ENCODE data around the gene RASA2.

GRCh38 chr3:141600331-141600730 lies 113.5 kb downstream of the RASA2 start:
- TF ChIP-seq POLR2AphosphoS5 (IDR thresholded peaks at IDR 0.05) (no peak), CTCF (IDR thresholded peaks at IDR 0.05; ENCODE audit: poor library complexity, severe bottlenecking) (no peak), EP300 (conservative IDR thresholded peaks at IDR 0.05; ENCODE audit: poor library complexity, severe bottlenecking) (no peak), EZH2 (IDR thresholded peaks at IDR 0.05; ENCODE audit: borderline replicate concordance, insufficient read depth, low read length, poor library complexity, severe bottlenecking) (no peak), RAD21 (conservative IDR thresholded peaks at IDR 0.05) (no peak), SMC3 (conservative IDR thresholded peaks at IDR 0.05; ENCODE audit: poor library complexity) (no peak)
